SK-N-SH (cell line): ENCODE data around the gene MATN1. TPM values are rescaled to one million over a fixed set of nuclear protein-coding genes. Genes with fewer than 3 reads are reported as not detected.

Experiments
- CTCF ChIA-PET: fragments of 300-600, 350-600 bp; formaldehyde crosslinking; extraction: SDS; loops from one replicate; lab custom pipeline; 2021; lab: Yijun Ruan, JAX
- POLR2A ChIA-PET: fragments of 350-600 bp; sonication (Branson Sonifier 250); formaldehyde crosslinking; extraction: SDS; loops from one replicate; lab custom pipeline; 2020; ENCODE audit warnings: antibody characterized with exemption, inconsistent platforms; lab: Yijun Ruan, JAX
- DNase-seq: peaks from one replicate; pipeline ENCODE4 v3.0.0; 2012
- H2AFZ ChIP-seq: fragments of 200-600 bp; sonication (generic); 2 replicates; pipeline ENCODE4 v1.8.1; 2016; ENCODE audit warnings: antibody characterized with exemption, mild to moderate bottlenecking, low read depth
- H3F3A ChIP-seq: fragments of 200-600 bp; sonication (generic); replicated peaks from 2 replicates; pipeline ENCODE3; 2016; ENCODE audit warnings: antibody characterized with exemption, mild to moderate bottlenecking; ENCODE audit not compliant: insufficient read depth
- H3K27ac ChIP-seq, 2 experiments: fragments of 200-500 bp in 1 of 2; fragments of 200-600 bp in 1 of 2; sonication (Bioruptor generic) in 1 of 2; sonication (generic), shearing (Covaris generic) in 1 of 2; 2 replicates each; pipeline versions ENCODE4 v1.5.1 to v1.6.1; 2014 to 2016; ENCODE audit warnings: low read depth in 2 of 2, inconsistent platforms in 1 of 2, low read length in 1 of 2, mild to moderate bottlenecking in 1 of 2, mixed read lengths in 1 of 2
- H3K27me3 ChIP-seq: fragments of 200-600 bp; sonication (generic), shearing (Covaris generic); 2 replicates; pipeline ENCODE4 v1.6.1; 2016; ENCODE audit warnings: mixed run types; ENCODE audit not compliant: insufficient read depth
- H3K36me3 ChIP-seq, 2 experiments: fragments of 200-500 bp in 1 of 2; fragments of 200-600 bp in 1 of 2; sonication (Bioruptor generic) in 1 of 2; sonication (generic) in 1 of 2; replicated peaks in 1 of 2; 2 replicates each; pipeline versions ENCODE3 to v1.5.1; 2014 to 2016; ENCODE audit warnings: low read length in 1 of 2, mild to moderate bottlenecking in 1 of 2; ENCODE audit not compliant: insufficient read depth in 2 of 2, control insufficient read depth in 1 of 2
- H3K4me1 ChIP-seq, 2 experiments: fragments of 200-500 bp in 1 of 2; fragments of 200-600 bp in 1 of 2; sonication (Bioruptor generic) in 1 of 2; sonication (generic), shearing (Covaris generic) in 1 of 2; 2 replicates each; pipeline versions ENCODE4 v1.5.1 to v1.6.1; 2014 to 2016; ENCODE audit warnings: low read depth in 1 of 2, low read length in 1 of 2, mixed run types in 1 of 2; ENCODE audit not compliant: insufficient read depth in 2 of 2, control insufficient read depth in 1 of 2
- H3K4me2 ChIP-seq: fragments of 200-600 bp; sonication (generic), shearing (Covaris generic); 2 replicates; pipeline ENCODE4 v1.6.1; 2017; ENCODE audit warnings: mixed run types
- H3K4me3 ChIP-seq, 2 experiments: fragments of 200-500 bp in 1 of 2; fragments of 200-600 bp in 1 of 2; sonication (Bioruptor generic) in 1 of 2; sonication (generic), shearing (Covaris generic) in 1 of 2; 2 replicates each; pipeline versions ENCODE4 v1.5.1 to v1.8.1; 2014 to 2016; ENCODE audit warnings: low read depth in 2 of 2, inconsistent platforms in 1 of 2, low read length in 1 of 2, mild to moderate bottlenecking in 1 of 2, mixed read lengths in 1 of 2, moderate library complexity in 1 of 2
- H3K79me2 ChIP-seq: fragments of 200-600 bp; sonication (generic); 2 replicates; pipeline ENCODE4 v1.8.1; 2017; ENCODE audit warnings: mild to moderate bottlenecking; ENCODE audit not compliant: insufficient read depth
- H3K9ac ChIP-seq: fragments of 200-600 bp; sonication (generic); 2 replicates; pipeline ENCODE4 v1.6.1; 2017; ENCODE audit warnings: mixed run types
- H3K9me2 ChIP-seq: fragments of 200-600 bp; sonication (generic); 2 replicates; pipeline ENCODE4 v1.6.1; 2017; ENCODE audit warnings: mixed run types
- H3K9me3 ChIP-seq: fragments of 200-600 bp; sonication (generic); 2 replicates; pipeline ENCODE4 v1.6.1; 2017; ENCODE audit warnings: mixed run types, mild to moderate bottlenecking, moderate library complexity
- H4K20me1 ChIP-seq: fragments of 200-600 bp; sonication (generic); 2 replicates; pipeline ENCODE4 v1.6.1; 2017; ENCODE audit warnings: mild to moderate bottlenecking, mixed run types; ENCODE audit not compliant: insufficient read depth
- CHD2 ChIP-seq: fragments of 150-350 bp; IDR thresholded peaks from 2 replicates; pipeline ENCODE4 v1.6.1; 2018; ENCODE audit warnings: low read length; ENCODE audit not compliant: partially characterized antibody
- EP300 ChIP-seq, 2 experiments: IDR thresholded peaks; 2 replicates each; pipeline versions ENCODE4 v1.4.0 to v1.6.1; 2012; ENCODE audit warnings: borderline replicate concordance in 1 of 2, low read depth in 1 of 2, low read length in 1 of 2
- EZH2phosphoT487 ChIP-seq: fragments of 200-600 bp; sonication (generic); IDR thresholded peaks from 2 replicates; pipeline ENCODE4 v1.6.1; 2017; ENCODE audit warnings: low read depth, mixed run types, mild to moderate bottlenecking, antibody characterized with exemption, moderate library complexity, borderline replicate concordance
- FOSL2 ChIP-seq: IDR thresholded peaks from 2 replicates; pipeline ENCODE4 v1.4.0; 2012; ENCODE audit warnings: low read depth, mild to moderate bottlenecking, moderate library complexity, borderline replicate concordance
- FOXM1 ChIP-seq: IDR thresholded peaks from 2 replicates; pipeline ENCODE4 v1.4.0; 2012; ENCODE audit warnings: low read depth, mild to moderate bottlenecking
- GABPA ChIP-seq: IDR thresholded peaks from 2 replicates; pipeline ENCODE4 v1.4.0; 2012; ENCODE audit warnings: low read depth, mild to moderate bottlenecking
- GATA2 ChIP-seq: sonication (generic); formaldehyde crosslinking; IDR thresholded peaks from 2 replicates; pipeline ENCODE4 v1.5.0; 2020; ENCODE audit warnings: mild to moderate bottlenecking, missing genetic modification reagents
- MXI1 ChIP-seq: IDR thresholded peaks from 2 replicates; pipeline ENCODE4 v1.6.1; 2012; ENCODE audit warnings: mild to moderate bottlenecking, low read depth, low read length, improper control_type of control experiment
- NFIC ChIP-seq: IDR thresholded peaks from 2 replicates; pipeline ENCODE4 v1.4.0; 2012; ENCODE audit warnings: borderline replicate concordance
- NRF1 ChIP-seq: IDR thresholded peaks from 2 replicates; pipeline ENCODE4 v1.6.1; 2012; ENCODE audit warnings: low read depth, mild to moderate bottlenecking, low read length
- POLR2AphosphoS5 ChIP-seq: IDR thresholded peaks from 2 replicates; pipeline ENCODE4 v1.6.1; 2012; ENCODE audit warnings: low read depth, low read length
- RCOR1 ChIP-seq: fragments of 150-350 bp; IDR thresholded peaks from 2 replicates; pipeline ENCODE4 v1.6.1; 2017; ENCODE audit warnings: antibody characterized with exemption, low read length
- TAF1 ChIP-seq: IDR thresholded peaks from 2 replicates; pipeline ENCODE4 v1.6.1; 2012; ENCODE audit warnings: low read depth, mild to moderate bottlenecking, low read length, moderate library complexity, borderline replicate concordance
- TEAD4 ChIP-seq: IDR thresholded peaks from 2 replicates; pipeline ENCODE4 v1.4.0; 2012; ENCODE audit warnings: mild to moderate bottlenecking, borderline replicate concordance; ENCODE audit not compliant: insufficient read depth
- WGBS: methylation state at CpG from one replicate; pipeline ENCODE4 v1.1.6; 2017; ENCODE audit warnings: low lambda C conversion rate; 5-methylcytosine and 5-hydroxymethylcytosine counted together
- polyA plus RNA-seq, 3 experiments: library from polyadenylated mRNA; depleted of rRNA; stranded (reverse); fragments of >200 nt; gene quantifications; 2 replicates each; pipeline ENCODE4 v1.2.3, GENCODE V29; 2012
- TF ChIP-seq, protein P1 (sequence below): fragments of 200-600 bp; sonication (generic); IDR thresholded peaks from 2 replicates; pipeline ENCODE4 v1.6.1; 2017; ENCODE audit warnings: antibody characterized with exemption, mild to moderate bottlenecking, moderate library complexity
- TF ChIP-seq, protein P2 (sequence below): IDR thresholded peaks from 2 replicates; pipeline ENCODE4 v1.4.0; 2012; ENCODE audit warnings: low read depth, borderline replicate concordance

The MATN1 gene
- polyA plus RNA-seq, 1 of the 3 experiments (the other 2 are of a cell fraction): 0.23 TPM

DNA sequence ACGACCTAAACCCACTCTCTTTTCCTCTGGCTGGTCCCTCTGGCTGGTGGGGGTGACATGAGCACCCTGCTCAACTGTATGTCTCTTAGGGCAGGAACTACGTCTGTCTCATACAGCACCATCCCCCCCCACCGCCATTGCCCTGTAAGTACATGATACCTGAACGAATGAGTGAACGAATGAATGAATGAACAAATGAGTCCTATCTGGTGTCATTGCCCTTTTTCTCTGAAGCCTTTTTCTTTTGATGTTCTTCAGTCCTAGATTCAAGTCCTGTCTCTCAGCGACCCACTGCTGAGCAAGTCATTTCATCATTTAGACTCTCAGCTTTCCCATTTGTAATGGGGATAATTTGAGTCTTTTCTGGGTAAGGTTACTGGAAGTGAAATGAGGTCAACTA is 10.8 kb downstream of the MATN1 start:
- Histone ChIP-seq H3K4me3 (no peak overlapping the region), H3K79me2 (no peaks in the 10 kb centered on the region), H3K4me2 (no peak overlapping the region), H3K27ac (no peak overlapping the region), H3K9ac (no peak overlapping the region), H3K4me1 (peaks cover 0 to 15% of the 10 kb centered on the region in 2 experiments; a peak in 2 of 4 replicates), H3K27me3 (no peaks in the 10 kb centered on the region; the same call in 1 of the 2 replicates), H3K36me3 (no peaks in the 10 kb centered on the region), H3F3A (peaks cover 4% of the 10 kb centered on the region), H2AFZ (no peak overlapping the region), H3K9me2 (no peaks in the 10 kb centered on the region), H4K20me1 (no peaks in the 10 kb centered on the region), H3K9me3 (no peaks in the 10 kb centered on the region)
- DNase-seq: no peak
- 72% methylated on average over 5 of the region's 6 CpGs for WGBS
- ChIA-PET POLR2A (no interaction called here), CTCF (interaction anchor here (1.3 to 1.4 kb wide), 2 partner anchors 67 to 1476 kb away, joined by 3 to 5 read pairs; partner anchors contain the start of gene PTPRU)
- TF ChIP-seq MXI1: no peak

GRCh38 chr1:30710407-30710806 is 13.0 kb downstream of the MATN1 start:
- Histone ChIP-seq H3K9me3 (no peaks in the 10 kb centered on the region), H3K27ac (no peak overlapping the region), H3F3A (no peaks in the 10 kb centered on the region), H4K20me1 (no peaks in the 10 kb centered on the region), H3K4me1 (peaks cover 0 to 16% of the 10 kb centered on the region in 2 experiments; a peak in 2 of 4 replicates), H3K36me3 (no peaks in the 10 kb centered on the region), H3K9me2 (no peaks in the 10 kb centered on the region), H3K79me2 (no peaks in the 10 kb centered on the region), H3K9ac (no peak overlapping the region), H3K27me3 (no peaks in the 10 kb centered on the region; the same call in 1 of the 2 replicates), H3K4me3 (no peak overlapping the region), H3K4me2 (no peak overlapping the region), H2AFZ (no peak overlapping the region)
- 51% methylated on average over 2 of the region's 2 CpGs for WGBS
- ChIA-PET POLR2A (no interaction called here), CTCF (no interaction called here)
- DNase-seq: no peak
- TF ChIP-seq FOXM1: no peak
- TF ChIP-seq, protein P1, sequence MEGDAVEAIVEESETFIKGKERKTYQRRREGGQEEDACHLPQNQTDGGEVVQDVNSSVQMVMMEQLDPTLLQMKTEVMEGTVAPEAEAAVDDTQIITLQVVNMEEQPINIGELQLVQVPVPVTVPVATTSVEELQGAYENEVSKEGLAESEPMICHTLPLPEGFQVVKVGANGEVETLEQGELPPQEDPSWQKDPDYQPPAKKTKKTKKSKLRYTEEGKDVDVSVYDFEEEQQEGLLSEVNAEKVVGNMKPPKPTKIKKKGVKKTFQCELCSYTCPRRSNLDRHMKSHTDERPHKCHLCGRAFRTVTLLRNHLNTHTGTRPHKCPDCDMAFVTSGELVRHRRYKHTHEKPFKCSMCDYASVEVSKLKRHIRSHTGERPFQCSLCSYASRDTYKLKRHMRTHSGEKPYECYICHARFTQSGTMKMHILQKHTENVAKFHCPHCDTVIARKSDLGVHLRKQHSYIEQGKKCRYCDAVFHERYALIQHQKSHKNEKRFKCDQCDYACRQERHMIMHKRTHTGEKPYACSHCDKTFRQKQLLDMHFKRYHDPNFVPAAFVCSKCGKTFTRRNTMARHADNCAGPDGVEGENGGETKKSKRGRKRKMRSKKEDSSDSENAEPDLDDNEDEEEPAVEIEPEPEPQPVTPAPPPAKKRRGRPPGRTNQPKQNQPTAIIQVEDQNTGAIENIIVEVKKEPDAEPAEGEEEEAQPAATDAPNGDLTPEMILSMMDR: no peak
- TF ChIP-seq CHD2: no peak
- no peak for TF ChIP-seq EZH2phosphoT487
- no peak for TF ChIP-seq NFIC
- TF ChIP-seq POLR2AphosphoS5: no peak
- no peak for TF ChIP-seq TAF1
- TF ChIP-seq, protein P2, sequence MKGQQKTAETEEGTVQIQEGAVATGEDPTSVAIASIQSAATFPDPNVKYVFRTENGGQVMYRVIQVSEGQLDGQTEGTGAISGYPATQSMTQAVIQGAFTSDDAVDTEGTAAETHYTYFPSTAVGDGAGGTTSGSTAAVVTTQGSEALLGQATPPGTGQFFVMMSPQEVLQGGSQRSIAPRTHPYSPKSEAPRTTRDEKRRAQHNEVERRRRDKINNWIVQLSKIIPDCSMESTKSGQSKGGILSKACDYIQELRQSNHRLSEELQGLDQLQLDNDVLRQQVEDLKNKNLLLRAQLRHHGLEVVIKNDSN: no peak
- TF ChIP-seq GATA2 (CRISPR knock-in tag): no peak
- no peak for TF ChIP-seq FOSL2
- no peak for TF ChIP-seq TEAD4
- no peak for TF ChIP-seq NRF1
- TF ChIP-seq RCOR1: no peak
- no peak for TF ChIP-seq EP300 (IDR thresholded peaks at IDR 0.05; ENCODE audit: borderline replicate concordance in 1 of 2, low read depth in 1 of 2, low read length in 1 of 2)
- no peak for TF ChIP-seq GABPA
